ENCODE measurements around the gene C2orf49.

DNA sequence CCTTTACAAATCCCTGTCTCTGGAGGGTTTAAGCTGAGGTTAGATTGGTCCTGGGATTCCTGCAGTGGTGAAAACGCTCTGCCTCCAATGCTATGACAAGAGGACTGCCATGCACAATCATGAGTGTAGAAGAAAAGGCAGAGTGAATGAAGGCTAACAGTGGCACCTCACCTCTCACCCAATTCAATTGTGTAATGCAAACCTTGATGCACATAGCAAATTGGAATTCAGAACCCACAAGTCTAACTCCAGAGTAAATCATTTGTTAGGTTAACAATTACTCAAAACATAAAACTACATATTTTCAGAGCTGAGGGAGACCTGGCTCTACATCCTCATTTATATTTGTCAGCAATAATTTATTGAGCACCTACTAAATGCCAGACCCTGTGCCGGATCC lies 9.7 kb upstream of the C2orf49 start:
- TF ChIP-seq EZH2phosphoT487 (IDR thresholded peaks at IDR 0.05; ENCODE audit: low read length) = no peak
- TF ChIP-seq, protein P1, sequence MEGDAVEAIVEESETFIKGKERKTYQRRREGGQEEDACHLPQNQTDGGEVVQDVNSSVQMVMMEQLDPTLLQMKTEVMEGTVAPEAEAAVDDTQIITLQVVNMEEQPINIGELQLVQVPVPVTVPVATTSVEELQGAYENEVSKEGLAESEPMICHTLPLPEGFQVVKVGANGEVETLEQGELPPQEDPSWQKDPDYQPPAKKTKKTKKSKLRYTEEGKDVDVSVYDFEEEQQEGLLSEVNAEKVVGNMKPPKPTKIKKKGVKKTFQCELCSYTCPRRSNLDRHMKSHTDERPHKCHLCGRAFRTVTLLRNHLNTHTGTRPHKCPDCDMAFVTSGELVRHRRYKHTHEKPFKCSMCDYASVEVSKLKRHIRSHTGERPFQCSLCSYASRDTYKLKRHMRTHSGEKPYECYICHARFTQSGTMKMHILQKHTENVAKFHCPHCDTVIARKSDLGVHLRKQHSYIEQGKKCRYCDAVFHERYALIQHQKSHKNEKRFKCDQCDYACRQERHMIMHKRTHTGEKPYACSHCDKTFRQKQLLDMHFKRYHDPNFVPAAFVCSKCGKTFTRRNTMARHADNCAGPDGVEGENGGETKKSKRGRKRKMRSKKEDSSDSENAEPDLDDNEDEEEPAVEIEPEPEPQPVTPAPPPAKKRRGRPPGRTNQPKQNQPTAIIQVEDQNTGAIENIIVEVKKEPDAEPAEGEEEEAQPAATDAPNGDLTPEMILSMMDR (IDR thresholded peaks at IDR 0.05; ENCODE audit: low read length) = no peak

Measured in MM.1S (cell line).